GM23338 (cell line): ENCODE data around the gene PRKAG1. TPM values are rescaled to one million over a fixed set of nuclear protein-coding genes. Genes with fewer than 3 reads are reported as not detected.

Source experiments
- ATAC-seq: fragments of 200-7000 bp; cut with Tn5 transposase; 3 replicates; pipeline ENCODE4 v1.9.1; 2020
- DNase-seq: peaks from one replicate; pipeline ENCODE4 v3.0.0-alpha.2; 2015; ENCODE audit warnings: low spot score
- H2AFZ ChIP-seq: fragments of 200-600 bp; sonication (generic); 2 replicates; pipeline ENCODE4 v1.8.0; 2016; ENCODE audit warnings: antibody characterized with exemption, mild to moderate bottlenecking, moderate library complexity
- H3F3A ChIP-seq: fragments of 200-600 bp; sonication (generic); replicated peaks from 2 replicates; pipeline ENCODE4 v1.8.0; 2017; ENCODE audit warnings: antibody characterized with exemption, mixed run types, low read depth
- H3K27ac ChIP-seq: fragments of 200-600 bp; sonication (generic); 2 replicates; pipeline ENCODE4 v1.6.1; 2016; ENCODE audit warnings: low read depth
- H3K27me3 ChIP-seq: fragments of 200-600 bp; sonication (generic); 2 replicates; pipeline ENCODE4 v1.8.0; 2016; ENCODE audit warnings: mild to moderate bottlenecking, mixed run types, moderate library complexity; ENCODE audit not compliant: insufficient read depth
- H3K36me3 ChIP-seq: fragments of 200-600 bp; sonication (generic); 2 replicates; pipeline ENCODE4 v1.8.0; 2016; ENCODE audit warnings: mild to moderate bottlenecking; ENCODE audit not compliant: insufficient read depth
- H3K4me1 ChIP-seq: fragments of 200-600 bp; sonication (generic); 2 replicates; pipeline ENCODE4 v1.8.0; 2016; ENCODE audit warnings: mild to moderate bottlenecking, moderate library complexity; ENCODE audit not compliant: insufficient read depth
- H3K4me2 ChIP-seq: fragments of 200-600 bp; sonication (generic); 2 replicates; pipeline ENCODE4 v1.7.1; 2017; ENCODE audit warnings: mixed run types
- H3K4me3 ChIP-seq: fragments of 200-600 bp; sonication (generic); 2 replicates; pipeline ENCODE4 v1.6.1; 2016; ENCODE audit warnings: mixed run types
- H3K79me2 ChIP-seq: fragments of 200-600 bp; sonication (generic); replicated peaks from 2 replicates; pipeline ENCODE4 v1.8.0; 2017; ENCODE audit warnings: mild to moderate bottlenecking; ENCODE audit not compliant: insufficient read depth
- H3K9me2 ChIP-seq: fragments of 200-600 bp; sonication (generic); 2 replicates; pipeline ENCODE4 v1.8.0; 2017; ENCODE audit not compliant: insufficient read depth
- H4K20me1 ChIP-seq: fragments of 200-600 bp; sonication (generic); replicated peaks from 2 replicates; pipeline ENCODE4 v1.8.0; 2017; ENCODE audit warnings: mild to moderate bottlenecking; ENCODE audit not compliant: insufficient read depth
- H3K27ac Mint-ChIP-seq: 2 replicates; pipeline ENCODE4 v1.8.0; 2020; ENCODE audit warnings: inconsistent platforms, mild to moderate bottlenecking, moderate library complexity, mixed read lengths
- H3K27me3 Mint-ChIP-seq: 3 replicates; pipeline ENCODE4 v1.8.0; 2022; ENCODE audit warnings: low read depth, mild to moderate bottlenecking, moderate library complexity, mixed read lengths, inconsistent platforms; ENCODE audit not compliant: insufficient read depth, poor library complexity
- H3K36me3 Mint-ChIP-seq: 3 replicates; pipeline ENCODE4 v1.8.0; 2021; ENCODE audit warnings: low read depth, mild to moderate bottlenecking, inconsistent platforms, moderate library complexity, mixed read lengths
- H3K4me1 Mint-ChIP-seq: 3 replicates; pipeline ENCODE4 v1.8.0; 2020; ENCODE audit warnings: mild to moderate bottlenecking, inconsistent platforms, mixed read lengths
- H3K4me3 Mint-ChIP-seq: 3 replicates; pipeline ENCODE4 v1.8.0; 2021; ENCODE audit warnings: moderate library complexity, mild to moderate bottlenecking, inconsistent platforms, mixed read lengths
- H3K9me3 Mint-ChIP-seq: 3 replicates; pipeline ENCODE4 v1.8.0; 2020; ENCODE audit warnings: moderate library complexity, mild to moderate bottlenecking, inconsistent platforms, mixed read lengths
- CREB1 ChIP-seq: fragments of 250-450 bp; sonication (Bioruptor Pico); IDR thresholded peaks from 2 replicates; pipeline ENCODE4 v1.5.0; 2020; ENCODE audit warnings: low read depth, mild to moderate bottlenecking, moderate library complexity
- EZH2 ChIP-seq: fragments of 200-600 bp; sonication (generic); IDR thresholded peaks from one replicate; pipeline ENCODE4 v1.8.0; 2017; ENCODE audit warnings: antibody characterized with exemption, mild to moderate bottlenecking, low read depth; ENCODE audit not compliant: unreplicated experiment
- EZH2phosphoT487 ChIP-seq: fragments of 200-600 bp; sonication (generic); IDR thresholded peaks from one replicate; pipeline ENCODE4 v1.8.1; 2018; ENCODE audit warnings: antibody characterized with exemption; ENCODE audit not compliant: unreplicated experiment
- NANOG ChIP-seq: IDR thresholded peaks from 2 replicates; pipeline ENCODE4 v1.6.1; 2016; ENCODE audit warnings: antibody characterized with exemption, borderline replicate concordance
- POLR2AphosphoS5 ChIP-seq: IDR thresholded peaks from 2 replicates; pipeline ENCODE4 v1.6.1; 2016; ENCODE audit warnings: antibody characterized with exemption, low read depth
- STAT1 ChIP-seq: IDR thresholded peaks from one replicate; pipeline ENCODE4 v1.6.1; 2016; ENCODE audit warnings: antibody characterized with exemption; ENCODE audit not compliant: unreplicated experiment
- ZNF114 ChIP-seq: fragments of 250-450 bp; sonication (Bioruptor Pico); IDR thresholded peaks from 2 replicates; pipeline ENCODE4 v1.5.0; 2020; ENCODE audit warnings: mild to moderate bottlenecking, moderate library complexity
- ZNF462 ChIP-seq: fragments of 250-450 bp; sonication (Bioruptor Pico); IDR thresholded peaks from 2 replicates; pipeline ENCODE4 v1.5.0; 2020; ENCODE audit warnings: mild to moderate bottlenecking, moderate library complexity
- polyA plus RNA-seq: library from polyadenylated mRNA; unstranded; fragments of >200 nt; fragmentation: Nextera tagmentation; extraction: Ambion mirVana; gene quantifications from 2 replicates; pipeline ENCODE4 v1.2.1, GENCODE V29; 2016
- total RNA-seq: library from RNA; depleted of rRNA; stranded (reverse); fragments of >200 nt; shearing (Covaris generic); gene quantifications from 2 replicates; pipeline ENCODE4 v1.2.3, GENCODE V29; 2014
- TF ChIP-seq, protein P1 (sequence below): IDR thresholded peaks from 2 replicates; pipeline ENCODE4 v1.6.1; 2016; ENCODE audit warnings: antibody characterized with exemption
- TF ChIP-seq, protein P2 (sequence below): IDR thresholded peaks from one replicate; pipeline ENCODE4 v1.6.1; 2018; ENCODE audit warnings: antibody characterized with exemption; ENCODE audit not compliant: unreplicated experiment

PRKAG1 gene
- total and polyA plus RNA-seq, 2 experiments from 2014 or later, result 19.9 to 35.4 TPM

GRCh38 chr12:49019120-49019430 lies 499 bp upstream of the PRKAG1 start:
- H3K4me3 Mint-ChIP-seq, result peak overlapping the region; percentile 93
- H3K4me2 ChIP-seq, result peak overlapping the region; percentile 87
- H3K9me2 ChIP-seq, result no peaks in the 10 kb centered on the region
- H3K4me3 ChIP-seq, result peak overlapping the region; percentile 81
- H3K9me3 Mint-ChIP-seq, result no peaks in the 10 kb centered on the region
- H2AFZ ChIP-seq, result no peak overlapping the region
- H3K27me3 ChIP-seq, result no peaks in the 10 kb centered on the region
- H3K79me2 ChIP-seq, result no peaks in the 10 kb centered on the region
- H3K36me3 Mint-ChIP-seq, result peaks cover 29% of the 10 kb centered on the region
- DNase-seq, result no peak
- peaks cover 21% of the 10 kb centered on the region for H3K36me3 ChIP-seq
- no peak for TF ChIP-seq ZNF114 (CRISPR knock-in tag)
- no peak for TF ChIP-seq POLR2AphosphoS5
- no peak for TF ChIP-seq STAT1
- no peak for TF ChIP-seq EZH2phosphoT487
- TF ChIP-seq, protein P1, sequence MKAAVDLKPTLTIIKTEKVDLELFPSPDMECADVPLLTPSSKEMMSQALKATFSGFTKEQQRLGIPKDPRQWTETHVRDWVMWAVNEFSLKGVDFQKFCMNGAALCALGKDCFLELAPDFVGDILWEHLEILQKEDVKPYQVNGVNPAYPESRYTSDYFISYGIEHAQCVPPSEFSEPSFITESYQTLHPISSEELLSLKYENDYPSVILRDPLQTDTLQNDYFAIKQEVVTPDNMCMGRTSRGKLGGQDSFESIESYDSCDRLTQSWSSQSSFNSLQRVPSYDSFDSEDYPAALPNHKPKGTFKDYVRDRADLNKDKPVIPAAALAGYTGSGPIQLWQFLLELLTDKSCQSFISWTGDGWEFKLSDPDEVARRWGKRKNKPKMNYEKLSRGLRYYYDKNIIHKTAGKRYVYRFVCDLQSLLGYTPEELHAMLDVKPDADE, result no peak
- no peak for TF ChIP-seq CREB1 (CRISPR knock-in tag)
- no peak for TF ChIP-seq EZH2
- TF ChIP-seq NANOG, result no peak
- peak overlapping the region; percentile 97 for H3K27ac ChIP-seq
- H3K4me1 ChIP-seq, result peaks cover 5% of the 10 kb centered on the region; the same call in 1 of the 2 replicates
- H3K4me1 Mint-ChIP-seq, result peaks cover 18% of the 10 kb centered on the region; the same call in 2 of the 3 replicates
- peak overlapping the region; percentile 97 for H3K27ac Mint-ChIP-seq
- H4K20me1 ChIP-seq, result peaks cover 3% of the 10 kb centered on the region
- H3F3A ChIP-seq, result peaks cover 16% of the 10 kb centered on the region; the same call in 1 of the 2 replicates
- ATAC-seq, result peak; percentile 4
- H3K27me3 Mint-ChIP-seq, result peaks cover 18% of the 10 kb centered on the region

DNA sequence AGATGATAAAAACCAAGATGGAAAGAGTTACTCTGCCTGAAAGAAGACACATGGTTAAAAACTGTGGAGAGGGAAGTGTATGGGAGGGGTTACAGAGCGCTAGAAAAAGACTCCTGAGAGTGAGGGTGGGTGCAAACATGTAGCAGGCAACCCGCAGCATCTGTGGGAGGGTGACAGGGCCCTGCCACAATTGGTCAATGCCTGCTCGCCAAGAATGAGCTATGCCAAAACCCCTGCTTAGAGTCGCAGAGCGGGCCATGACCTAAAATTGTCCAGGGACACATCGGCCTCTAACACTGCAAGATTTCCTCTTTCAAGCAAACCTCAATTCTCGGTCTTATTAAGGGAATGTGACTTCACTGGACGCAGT lies 700 bp downstream of the PRKAG1 start:
- peak overlapping the region; percentile 93 for H3K4me3 Mint-ChIP-seq
- no peaks in the 10 kb centered on the region for H3K9me2 ChIP-seq
- H3K27ac Mint-ChIP-seq, result peak overlapping the region; percentile 97
- H3F3A ChIP-seq, result peaks cover 16% of the 10 kb centered on the region; the same call in 1 of the 2 replicates
- ATAC-seq (peak; percentile 5), DNase-seq (no peak)
- peak overlapping the region; percentile 81 for H3K4me3 ChIP-seq
- H3K79me2 ChIP-seq, result no peaks in the 10 kb centered on the region
- peak overlapping the region; percentile 94 for H3K27ac ChIP-seq
- H3K27me3 ChIP-seq, result no peaks in the 10 kb centered on the region
- no peaks in the 10 kb centered on the region for H3K9me3 Mint-ChIP-seq
- peaks cover 18% of the 10 kb centered on the region; the same call in 2 of the 3 replicates for H3K4me1 Mint-ChIP-seq
- peak overlapping the region; percentile 88 for H3K4me2 ChIP-seq
- H4K20me1 ChIP-seq, result peaks cover 7% of the 10 kb centered on the region; the same call in 1 of the 2 replicates
- peaks cover 5% of the 10 kb centered on the region; the same call in 1 of the 2 replicates for H3K4me1 ChIP-seq
- peaks cover 19% of the 10 kb centered on the region for H3K36me3 Mint-ChIP-seq
- TF ChIP-seq ZNF462, result no peak
- no peak for TF ChIP-seq ZNF114 (CRISPR knock-in tag)
- TF ChIP-seq, protein P2, sequence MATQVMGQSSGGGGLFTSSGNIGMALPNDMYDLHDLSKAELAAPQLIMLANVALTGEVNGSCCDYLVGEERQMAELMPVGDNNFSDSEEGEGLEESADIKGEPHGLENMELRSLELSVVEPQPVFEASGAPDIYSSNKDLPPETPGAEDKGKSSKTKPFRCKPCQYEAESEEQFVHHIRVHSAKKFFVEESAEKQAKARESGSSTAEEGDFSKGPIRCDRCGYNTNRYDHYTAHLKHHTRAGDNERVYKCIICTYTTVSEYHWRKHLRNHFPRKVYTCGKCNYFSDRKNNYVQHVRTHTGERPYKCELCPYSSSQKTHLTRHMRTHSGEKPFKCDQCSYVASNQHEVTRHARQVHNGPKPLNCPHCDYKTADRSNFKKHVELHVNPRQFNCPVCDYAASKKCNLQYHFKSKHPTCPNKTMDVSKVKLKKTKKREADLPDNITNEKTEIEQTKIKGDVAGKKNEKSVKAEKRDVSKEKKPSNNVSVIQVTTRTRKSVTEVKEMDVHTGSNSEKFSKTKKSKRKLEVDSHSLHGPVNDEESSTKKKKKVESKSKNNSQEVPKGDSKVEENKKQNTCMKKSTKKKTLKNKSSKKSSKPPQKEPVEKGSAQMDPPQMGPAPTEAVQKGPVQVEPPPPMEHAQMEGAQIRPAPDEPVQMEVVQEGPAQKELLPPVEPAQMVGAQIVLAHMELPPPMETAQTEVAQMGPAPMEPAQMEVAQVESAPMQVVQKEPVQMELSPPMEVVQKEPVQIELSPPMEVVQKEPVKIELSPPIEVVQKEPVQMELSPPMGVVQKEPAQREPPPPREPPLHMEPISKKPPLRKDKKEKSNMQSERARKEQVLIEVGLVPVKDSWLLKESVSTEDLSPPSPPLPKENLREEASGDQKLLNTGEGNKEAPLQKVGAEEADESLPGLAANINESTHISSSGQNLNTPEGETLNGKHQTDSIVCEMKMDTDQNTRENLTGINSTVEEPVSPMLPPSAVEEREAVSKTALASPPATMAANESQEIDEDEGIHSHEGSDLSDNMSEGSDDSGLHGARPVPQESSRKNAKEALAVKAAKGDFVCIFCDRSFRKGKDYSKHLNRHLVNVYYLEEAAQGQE, result no peak
- peak overlapping the region; percentile 91 for H2AFZ ChIP-seq
- H3K27me3 Mint-ChIP-seq, result peaks cover 20% of the 10 kb centered on the region
- peaks cover 10% of the 10 kb centered on the region for H3K36me3 ChIP-seq
